ENCODE measurements around the gene TMEM54. TPM values are rescaled to one million over a fixed set of nuclear protein-coding genes. Genes with fewer than 3 reads are reported as not detected.
"Not testable (repeated sequence)": the region's sequence is repeated elsewhere in the genome, so short reads cannot be mapped to it uniquely, and the experiment has no call there.

Gene TMEM54
- polyA plus RNA-seq, 1 experiment = 34.9 TPM

DNA sequence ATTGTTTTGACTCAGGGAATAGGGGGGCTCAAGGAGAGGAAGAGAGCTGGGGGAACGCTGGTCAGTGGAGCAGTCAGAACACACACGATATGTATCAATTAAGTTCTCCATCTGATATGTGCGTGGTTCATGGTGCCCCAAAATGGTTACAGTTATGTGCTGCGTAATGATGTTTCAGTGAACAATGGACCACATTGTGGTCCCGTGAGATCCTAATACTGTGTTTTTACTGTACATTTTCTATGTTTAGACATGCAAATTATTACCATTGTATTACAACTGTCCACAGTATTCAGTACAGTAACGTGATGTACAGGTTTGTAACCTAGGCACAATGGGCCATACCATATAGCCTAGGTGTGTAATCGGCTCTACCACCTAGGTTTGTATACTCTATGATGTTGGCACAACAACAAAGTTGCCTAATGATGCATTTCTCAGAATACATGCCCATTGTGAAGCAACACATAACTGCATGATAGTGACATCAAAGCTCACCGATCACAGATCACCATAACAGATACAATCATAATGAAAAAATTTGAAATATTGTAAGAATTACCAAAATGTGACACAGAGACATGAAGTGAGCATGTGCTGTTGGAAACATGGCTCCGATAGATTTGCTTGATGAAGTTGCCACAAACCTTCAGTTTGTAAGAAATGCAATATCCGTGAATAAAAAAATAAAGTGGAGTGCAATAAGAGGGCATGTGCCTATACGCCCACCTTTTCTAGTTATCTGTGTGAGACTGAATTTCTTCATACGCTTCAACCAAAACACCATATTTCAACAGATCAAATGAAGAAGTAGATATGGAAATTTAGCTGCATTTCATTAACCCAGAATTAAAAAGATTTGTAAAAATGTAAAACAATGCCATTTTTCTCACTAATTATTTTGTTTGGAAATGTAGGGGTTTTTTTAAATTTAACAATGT, 14.8 kb upstream of the TMEM54 start:
- TF ChIP-seq, protein P1, sequence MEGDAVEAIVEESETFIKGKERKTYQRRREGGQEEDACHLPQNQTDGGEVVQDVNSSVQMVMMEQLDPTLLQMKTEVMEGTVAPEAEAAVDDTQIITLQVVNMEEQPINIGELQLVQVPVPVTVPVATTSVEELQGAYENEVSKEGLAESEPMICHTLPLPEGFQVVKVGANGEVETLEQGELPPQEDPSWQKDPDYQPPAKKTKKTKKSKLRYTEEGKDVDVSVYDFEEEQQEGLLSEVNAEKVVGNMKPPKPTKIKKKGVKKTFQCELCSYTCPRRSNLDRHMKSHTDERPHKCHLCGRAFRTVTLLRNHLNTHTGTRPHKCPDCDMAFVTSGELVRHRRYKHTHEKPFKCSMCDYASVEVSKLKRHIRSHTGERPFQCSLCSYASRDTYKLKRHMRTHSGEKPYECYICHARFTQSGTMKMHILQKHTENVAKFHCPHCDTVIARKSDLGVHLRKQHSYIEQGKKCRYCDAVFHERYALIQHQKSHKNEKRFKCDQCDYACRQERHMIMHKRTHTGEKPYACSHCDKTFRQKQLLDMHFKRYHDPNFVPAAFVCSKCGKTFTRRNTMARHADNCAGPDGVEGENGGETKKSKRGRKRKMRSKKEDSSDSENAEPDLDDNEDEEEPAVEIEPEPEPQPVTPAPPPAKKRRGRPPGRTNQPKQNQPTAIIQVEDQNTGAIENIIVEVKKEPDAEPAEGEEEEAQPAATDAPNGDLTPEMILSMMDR (IDR thresholded peaks at IDR 0.05; ENCODE audit: insufficient read depth, low read depth, low read length) = no peak
- Histone ChIP-seq H3K36me3 (ENCODE audit: control insufficient read depth, insufficient read depth, low read length) (no peaks in the 10 kb centered on the region), H3K27me3 (ENCODE audit: control insufficient read depth, insufficient read depth, low read length) (no peaks in the 10 kb centered on the region; the same call in 1 of the 2 replicates), H3K4me3 (ENCODE audit: low read depth, low read length) (no peak overlapping the region)
- ChIA-PET CTCF (interaction anchor here (1.3 kb wide), 1 partner anchor 166 kb away, joined by 3 read pairs; no protein-coding TSS in a partner anchor), POLR2A (no interaction called here)
- DNase-seq (ENCODE audit: low read depth) = no peak

DNA sequence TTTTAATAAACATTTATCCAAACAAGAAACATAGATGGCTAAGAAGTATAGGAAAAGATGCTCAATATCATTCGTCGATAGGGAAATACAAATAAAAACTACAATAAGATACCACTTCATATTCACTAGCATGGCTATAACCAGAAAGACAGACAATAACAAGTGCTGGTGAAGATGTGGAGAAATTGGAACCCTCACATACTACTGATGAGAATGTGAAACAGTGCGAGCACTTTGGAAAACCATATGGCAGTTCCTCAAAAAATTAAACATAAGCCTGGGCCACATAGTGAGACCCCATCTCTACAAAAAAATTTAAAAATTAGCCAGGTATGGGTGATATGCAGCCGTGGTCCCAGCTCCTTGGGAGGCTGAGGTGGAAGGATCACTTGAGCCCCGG, 9.1 kb upstream of the TMEM54 start:
- POLR2A ChIA-PET = no interaction called here
- CTCF ChIA-PET = interaction anchor here (1.0 kb wide), 1 partner anchor 34 kb away, joined by 3 read pairs; no protein-coding TSS in a partner anchor
- no peaks in the 10 kb centered on the region; the same call in 1 of the 2 replicates for H3K27me3 ChIP-seq (ENCODE audit: control insufficient read depth, insufficient read depth, low read length)
- TF ChIP-seq, protein P1 (IDR thresholded peaks at IDR 0.05; ENCODE audit: insufficient read depth, low read depth, low read length) = no peak
- no peaks in the 10 kb centered on the region for H3K36me3 ChIP-seq (ENCODE audit: control insufficient read depth, insufficient read depth, low read length)
- DNase-seq (ENCODE audit: low read depth) = no peak
- no peak overlapping the region for H3K4me3 ChIP-seq (ENCODE audit: low read depth, low read length)

DNA sequence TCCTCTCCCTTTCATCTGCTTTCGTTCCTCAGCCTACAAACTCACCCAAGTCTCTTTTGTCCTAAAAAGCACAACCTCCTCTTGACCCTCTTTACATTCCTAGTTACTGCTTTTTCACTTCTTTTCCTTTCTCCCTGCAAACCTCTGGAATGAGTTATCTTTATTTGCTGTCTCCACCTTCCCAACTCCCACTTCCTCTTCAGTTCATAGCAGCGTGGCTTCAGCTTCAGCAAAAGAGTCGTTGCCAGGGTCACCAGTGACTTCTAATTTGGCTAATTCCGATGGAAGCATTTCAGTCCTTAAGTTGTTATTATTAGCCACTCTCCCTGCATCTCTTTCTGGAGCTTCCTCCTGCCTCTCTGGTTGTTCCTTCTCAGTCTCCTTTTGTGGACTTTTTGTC, 6.2 kb upstream of the TMEM54 start:
- no peak for DNase-seq (ENCODE audit: low read depth)
- H3K4me3 ChIP-seq (ENCODE audit: low read depth, low read length) = no peak overlapping the region
- H3K27me3 ChIP-seq (ENCODE audit: control insufficient read depth, insufficient read depth, low read length) = no peaks in the 10 kb centered on the region; the same call in 1 of the 2 replicates
- CTCF ChIA-PET = no interaction called here
- no peaks in the 10 kb centered on the region for H3K36me3 ChIP-seq (ENCODE audit: control insufficient read depth, insufficient read depth, low read length)
- TF ChIP-seq, protein P1 (IDR thresholded peaks at IDR 0.05; ENCODE audit: insufficient read depth, low read depth, low read length) = no peak
- POLR2A ChIA-PET = interaction anchor here (0.6 kb wide), 1 partner anchor 139 kb away, joined by 5 read pairs; no protein-coding TSS in a partner anchor

DNA sequence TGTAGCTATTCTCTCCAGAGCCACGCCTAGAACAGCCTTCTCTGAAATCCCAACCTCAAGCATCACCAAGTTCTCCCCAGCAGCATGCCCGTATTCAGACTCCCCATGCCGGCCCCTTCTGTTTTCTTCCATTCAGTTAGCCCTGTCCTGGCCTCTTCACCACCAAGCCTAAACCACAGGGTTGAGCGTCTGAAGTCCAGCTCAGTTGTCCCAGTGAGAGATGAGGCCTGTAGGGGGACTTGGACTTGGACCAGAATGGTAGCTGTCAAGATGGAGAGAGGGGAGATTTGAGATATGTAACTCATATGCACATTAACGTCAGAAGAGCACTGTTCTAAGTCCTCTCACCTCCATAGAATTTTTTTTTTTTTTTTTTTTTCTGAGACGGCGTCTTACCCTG, 5.5 kb upstream of the TMEM54 start:
- Histone ChIP-seq H3K27me3 (ENCODE audit: control insufficient read depth, insufficient read depth, low read length) (no peaks in the 10 kb centered on the region; the same call in 1 of the 2 replicates), H3K4me3 (ENCODE audit: low read depth, low read length) (no peak overlapping the region), H3K36me3 (ENCODE audit: control insufficient read depth, insufficient read depth, low read length) (no peaks in the 10 kb centered on the region)
- POLR2A ChIA-PET = no interaction called here
- TF ChIP-seq, protein P1 (IDR thresholded peaks at IDR 0.05; ENCODE audit: insufficient read depth, low read depth, low read length) = no peak
- no peak for DNase-seq (ENCODE audit: low read depth)
- CTCF ChIA-PET = no interaction called here

DNA sequence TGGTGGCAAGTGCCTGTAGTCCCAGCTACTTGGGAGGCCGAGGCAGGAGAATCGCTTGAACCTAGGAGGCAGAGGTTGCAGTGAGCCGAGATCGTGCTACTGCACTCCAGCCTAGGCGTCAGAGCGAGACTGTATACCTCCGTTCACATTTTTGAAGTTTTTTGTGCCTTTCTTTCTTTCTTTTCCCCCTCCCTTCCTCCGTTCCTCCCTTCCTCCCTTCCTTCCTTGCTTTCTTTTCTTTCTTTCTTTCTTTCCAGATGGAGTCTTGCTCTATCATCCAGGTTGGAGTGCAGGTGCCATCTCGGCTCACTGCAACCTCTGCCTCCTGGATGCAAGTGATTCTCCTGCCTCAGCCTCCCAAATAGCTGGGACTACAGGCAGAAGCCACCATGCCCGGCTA, 4.4 kb upstream of the TMEM54 start:
- DNase-seq (ENCODE audit: low read depth); H3K36me3 ChIP-seq (ENCODE audit: control insufficient read depth, insufficient read depth, low read length); POLR2A ChIA-PET; H3K4me3 ChIP-seq (ENCODE audit: low read depth, low read length); H3K27me3 ChIP-seq (ENCODE audit: control insufficient read depth, insufficient read depth, low read length): not testable (repeated sequence)
- CTCF ChIA-PET = interaction anchor here (1.8 kb wide), 1 partner anchor 13 kb away, joined by 13 read pairs; no protein-coding TSS in a partner anchor

Data from BJ (cell line).